WTC11 (cell line): ENCODE results near the gene SYT1. TPM values are rescaled to one million over a fixed set of nuclear protein-coding genes. Genes with fewer than 3 reads are reported as not detected.

Experiments used
- ATAC-seq: fragments of 200-7000 bp; cut with Tn5 transposase; 2 replicates; pipeline ENCODE4 v1.10.0; 2021; ENCODE audit warnings: mild to moderate bottlenecking, moderate library complexity
- CTCF ChIA-PET: fragments of 300-600 bp; sonication (Branson Sonifier 250); formaldehyde crosslinking; loops from one replicate; lab custom pipeline; 2021; ENCODE audit warnings: antibody characterized with exemption; lab: Charles Lee
- POLR2A ChIA-PET: fragments of 350-600 bp; sonication (Branson Sonifier 250); formaldehyde crosslinking; loops from one replicate; lab custom pipeline; 2021; ENCODE audit warnings: antibody characterized with exemption; lab: Charles Lee
- DNase-seq: peaks from one replicate; pipeline ENCODE4 v3.0.0; 2021; ENCODE audit warnings: low spot score
- H3K27ac Mint-ChIP-seq: 2 replicates; pipeline ENCODE4 v1.8.0; 2021; ENCODE audit warnings: mixed read lengths
- H3K27me3 Mint-ChIP-seq: 2 replicates; pipeline ENCODE4 v1.8.0; 2021; ENCODE audit warnings: low read depth, mild to moderate bottlenecking, moderate library complexity, mixed read lengths
- H3K36me3 Mint-ChIP-seq: 2 replicates; pipeline ENCODE4 v1.8.0; 2021; ENCODE audit warnings: mixed read lengths
- H3K4me1 Mint-ChIP-seq: 2 replicates; pipeline ENCODE4 v1.8.0; 2022; ENCODE audit warnings: mixed read lengths
- H3K4me3 Mint-ChIP-seq: 2 replicates; pipeline ENCODE4 v1.8.0; 2021; ENCODE audit warnings: mild to moderate bottlenecking, moderate library complexity, mixed read lengths
- H3K9me3 Mint-ChIP-seq: 2 replicates; pipeline ENCODE4 v1.8.0; 2021; ENCODE audit warnings: mixed read lengths
- CBFB ChIP-seq: sonication (generic); formaldehyde crosslinking; IDR thresholded peaks from 2 replicates; pipeline ENCODE4 v1.8.1; 2022; ENCODE audit warnings: mild to moderate bottlenecking, low read depth, missing genetic modification reagents
- ELF4 ChIP-seq: sonication (generic); formaldehyde crosslinking; IDR thresholded peaks from 2 replicates; pipeline ENCODE4 v1.8.1; 2022; ENCODE audit warnings: low read depth, mild to moderate bottlenecking, moderate library complexity, missing genetic modification reagents
- ESRRA ChIP-seq: sonication (generic); formaldehyde crosslinking; IDR thresholded peaks from 2 replicates; pipeline ENCODE4 v1.8.1; 2022; ENCODE audit warnings: mild to moderate bottlenecking, missing genetic modification reagents, borderline replicate concordance
- ETV6 ChIP-seq: sonication (generic); formaldehyde crosslinking; IDR thresholded peaks from 2 replicates; pipeline ENCODE4 v1.8.1; 2022; ENCODE audit warnings: mild to moderate bottlenecking, missing genetic modification reagents
- FOXK1 ChIP-seq: sonication (generic); formaldehyde crosslinking; IDR thresholded peaks from 2 replicates; pipeline ENCODE4 v1.8.0; 2022; ENCODE audit warnings: mild to moderate bottlenecking, moderate library complexity, missing genetic modification reagents
- JUN ChIP-seq: sonication (generic); formaldehyde crosslinking; IDR thresholded peaks from 2 replicates; pipeline ENCODE4 v1.8.0; 2023; ENCODE audit warnings: mild to moderate bottlenecking, missing genetic modification reagents
- NR1H2 ChIP-seq: sonication (generic); formaldehyde crosslinking; IDR thresholded peaks from 2 replicates; pipeline ENCODE4 v1.9.0; 2021; ENCODE audit warnings: mild to moderate bottlenecking, moderate library complexity, missing genetic modification reagents
- NR2C2 ChIP-seq: sonication (generic); formaldehyde crosslinking; IDR thresholded peaks from 2 replicates; pipeline ENCODE4 v1.8.0; 2022; ENCODE audit warnings: mild to moderate bottlenecking, missing genetic modification reagents
- NR3C1 ChIP-seq: sonication (generic); formaldehyde crosslinking; conservative IDR thresholded peaks from 2 replicates; pipeline ENCODE4 v1.8.1; 2023; ENCODE audit warnings: low read depth, mild to moderate bottlenecking, missing genetic modification reagents
- OVOL2 ChIP-seq: fragments of 250-450 bp; sonication (Bioruptor Pico); IDR thresholded peaks from 2 replicates; pipeline ENCODE4 v1.9.0; 2021; ENCODE audit warnings: mild to moderate bottlenecking, borderline replicate concordance
- PRRX2 ChIP-seq: fragments of 250-450 bp; sonication (Bioruptor Pico); IDR thresholded peaks from 2 replicates; pipeline ENCODE4 v1.8.0; 2021; ENCODE audit warnings: mild to moderate bottlenecking
- RELA ChIP-seq: sonication (generic); formaldehyde crosslinking; IDR thresholded peaks from 2 replicates; pipeline ENCODE4 v1.8.1; 2022; ENCODE audit warnings: missing genetic modification reagents, mild to moderate bottlenecking, borderline replicate concordance
- SOX15 ChIP-seq: fragments of 250-450 bp; sonication (Bioruptor Pico); IDR thresholded peaks from 2 replicates; pipeline ENCODE4 v1.9.0; 2021; ENCODE audit warnings: mild to moderate bottlenecking
- TCF7 ChIP-seq: sonication (generic); formaldehyde crosslinking; IDR thresholded peaks from 2 replicates; pipeline ENCODE4 v1.8.0; 2022; ENCODE audit warnings: mild to moderate bottlenecking, low read depth, missing genetic modification reagents, moderate library complexity
- TEAD1 ChIP-seq: sonication (generic); formaldehyde crosslinking; IDR thresholded peaks from 2 replicates; pipeline ENCODE4 v1.8.0; 2022; ENCODE audit warnings: mild to moderate bottlenecking, missing genetic modification reagents
- USF2 ChIP-seq: sonication (generic); formaldehyde crosslinking; IDR thresholded peaks from 2 replicates; pipeline ENCODE4 v1.8.1; 2023; ENCODE audit warnings: mild to moderate bottlenecking, missing genetic modification reagents, moderate library complexity
- ZBTB21 ChIP-seq: sonication (generic); formaldehyde crosslinking; IDR thresholded peaks from 2 replicates; pipeline ENCODE4 v1.8.1; 2023; ENCODE audit warnings: mild to moderate bottlenecking, missing genetic modification reagents, borderline replicate concordance
- ZBTB43 ChIP-seq: sonication (generic); formaldehyde crosslinking; IDR thresholded peaks from 2 replicates; pipeline ENCODE4 v1.8.1; 2023; ENCODE audit warnings: mild to moderate bottlenecking, missing genetic modification reagents
- ZNF219 ChIP-seq: sonication (generic); formaldehyde crosslinking; IDR thresholded peaks from 2 replicates; pipeline ENCODE4 v1.8.0; 2023; ENCODE audit warnings: missing genetic modification reagents, mild to moderate bottlenecking, borderline replicate concordance
- ZNF416 ChIP-seq: fragments of 250-450 bp; sonication (Bioruptor Pico); IDR thresholded peaks from 2 replicates; pipeline ENCODE4 v1.9.0; 2021; ENCODE audit warnings: mild to moderate bottlenecking, inconsistent platforms
- ZNF425 ChIP-seq: fragments of 250-450 bp; sonication (Bioruptor Pico); conservative IDR thresholded peaks from 2 replicates; pipeline ENCODE4 v1.9.0; 2021; ENCODE audit warnings: mild to moderate bottlenecking
- total RNA-seq: library from RNA; stranded (reverse); gene quantifications from 3 replicates; pipeline ENCODE4 v1.2.3, GENCODE V29; 2021
- TF ChIP-seq, protein P1 (sequence below): sonication (generic); formaldehyde crosslinking; IDR thresholded peaks from 2 replicates; pipeline ENCODE4 v1.8.1; 2023; ENCODE audit warnings: mild to moderate bottlenecking, moderate library complexity, missing genetic modification reagents
- TF ChIP-seq, protein P2 (sequence below): sonication (generic); formaldehyde crosslinking; IDR thresholded peaks from 2 replicates; pipeline ENCODE4 v1.8.1; 2022; ENCODE audit warnings: missing genetic modification reagents, borderline replicate concordance
- TF ChIP-seq, protein P3 (sequence below): sonication (generic); formaldehyde crosslinking; conservative IDR thresholded peaks from 2 replicates; pipeline ENCODE4 v1.8.1; 2023; ENCODE audit warnings: mild to moderate bottlenecking, low read depth, missing genetic modification reagents, moderate library complexity

The SYT1 gene
- total RNA-seq, 1 experiment from 2014 or later = 45.2 TPM

GRCh38 chr12:79063258-79063657 is 198.7 kb downstream of the SYT1 start (continued):
- TF ChIP-seq, protein P1, sequence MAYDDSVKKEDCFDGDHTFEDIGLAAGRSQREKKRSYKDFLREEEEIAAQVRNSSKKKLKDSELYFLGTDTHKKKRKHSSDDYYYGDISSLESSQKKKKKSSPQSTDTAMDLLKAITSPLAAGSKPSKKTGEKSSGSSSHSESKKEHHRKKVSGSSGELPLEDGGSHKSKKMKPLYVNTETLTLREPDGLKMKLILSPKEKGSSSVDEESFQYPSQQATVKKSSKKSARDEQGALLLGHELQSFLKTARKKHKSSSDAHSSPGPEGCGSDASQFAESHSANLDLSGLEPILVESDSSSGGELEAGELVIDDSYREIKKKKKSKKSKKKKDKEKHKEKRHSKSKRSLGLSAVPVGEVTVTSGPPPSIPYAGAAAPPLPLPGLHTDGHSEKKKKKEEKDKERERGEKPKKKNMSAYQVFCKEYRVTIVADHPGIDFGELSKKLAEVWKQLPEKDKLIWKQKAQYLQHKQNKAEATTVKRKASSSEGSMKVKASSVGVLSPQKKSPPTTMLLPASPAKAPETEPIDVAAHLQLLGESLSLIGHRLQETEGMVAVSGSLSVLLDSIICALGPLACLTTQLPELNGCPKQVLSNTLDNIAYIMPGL = no peak
- TF ChIP-seq FOXK1 (CRISPR knock-in tag) = no peak
- TF ChIP-seq ESRRA (CRISPR knock-in tag) = no peak
- TF ChIP-seq ZNF416 (CRISPR knock-in tag) = no peak
- no peak for TF ChIP-seq USF2 (CRISPR knock-in tag)

DNA sequence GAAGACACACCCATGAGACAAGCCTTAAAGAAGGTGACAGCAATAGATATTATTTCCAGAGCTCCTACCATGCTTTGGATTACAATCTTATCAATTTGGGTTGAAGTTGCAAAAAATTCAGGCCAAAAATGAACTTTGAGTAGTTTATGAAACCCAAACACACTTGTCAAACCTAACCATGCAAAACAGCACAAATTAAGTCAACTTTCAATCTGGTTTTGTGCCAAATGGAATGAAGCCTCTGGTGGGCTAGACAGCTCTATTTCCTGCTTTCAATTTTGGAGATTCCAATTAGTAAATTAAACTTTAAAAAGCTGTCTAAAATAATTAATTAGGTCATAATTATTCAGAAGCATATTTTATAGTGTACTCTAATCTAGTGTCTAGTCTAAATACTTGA is 203.4 kb downstream of the SYT1 start:
- CTCF ChIA-PET = no interaction called here
- Mint-ChIP-seq H3K27me3 (no peaks in the 10 kb centered on the region), H3K4me1 (peaks cover 19% of the 10 kb centered on the region)

GRCh38 chr12:79069009-79069408 is 204.4 kb downstream of the SYT1 start:
- no peaks in the 10 kb centered on the region for H3K9me3 Mint-ChIP-seq
- H3K27me3 Mint-ChIP-seq = no peaks in the 10 kb centered on the region
- CTCF ChIA-PET = no interaction called here
- no peak overlapping the region for H3K27ac Mint-ChIP-seq
- POLR2A ChIA-PET = no interaction called here
- ATAC-seq (no peak), DNase-seq (no peak)
- H3K4me3 Mint-ChIP-seq = no peak overlapping the region
- no peaks in the 10 kb centered on the region for H3K36me3 Mint-ChIP-seq
- H3K4me1 Mint-ChIP-seq = peaks cover 20% of the 10 kb centered on the region
- TF ChIP-seq, protein P2, sequence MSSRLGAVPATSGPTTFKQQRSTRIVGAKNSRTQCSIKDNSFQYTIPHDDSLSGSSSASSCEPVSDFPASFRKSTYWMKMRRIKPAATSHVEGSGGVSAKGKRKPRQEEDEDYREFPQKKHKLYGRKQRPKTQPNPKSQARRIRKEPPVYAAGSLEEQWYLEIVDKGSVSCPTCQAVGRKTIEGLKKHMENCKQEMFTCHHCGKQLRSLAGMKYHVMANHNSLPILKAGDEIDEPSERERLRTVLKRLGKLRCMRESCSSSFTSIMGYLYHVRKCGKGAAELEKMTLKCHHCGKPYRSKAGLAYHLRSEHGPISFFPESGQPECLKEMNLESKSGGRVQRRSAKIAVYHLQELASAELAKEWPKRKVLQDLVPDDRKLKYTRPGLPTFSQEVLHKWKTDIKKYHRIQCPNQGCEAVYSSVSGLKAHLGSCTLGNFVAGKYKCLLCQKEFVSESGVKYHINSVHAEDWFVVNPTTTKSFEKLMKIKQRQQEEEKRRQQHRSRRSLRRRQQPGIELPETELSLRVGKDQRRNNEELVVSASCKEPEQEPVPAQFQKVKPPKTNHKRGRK (CRISPR knock-in tag) = no peak
- TF ChIP-seq ETV6 (CRISPR knock-in tag) (no peak), ELF4 (CRISPR knock-in tag) (no peak), ZNF425 (CRISPR knock-in tag) (no peak), RELA (CRISPR knock-in tag) (no peak), ZBTB43 (CRISPR knock-in tag) (no peak)

More for the DNA sequence above, 203.4 kb downstream of the SYT1 start:
- H3K9me3 Mint-ChIP-seq = no peaks in the 10 kb centered on the region
- ATAC-seq (no peak), DNase-seq (no peak)
- no peaks in the 10 kb centered on the region for H3K36me3 Mint-ChIP-seq
- POLR2A ChIA-PET = no interaction called here
- no peak overlapping the region for H3K27ac Mint-ChIP-seq
- TF ChIP-seq JUN (CRISPR knock-in tag) = no peak
- no peak for TF ChIP-seq TCF7 (CRISPR knock-in tag)
- TF ChIP-seq TEAD1 (CRISPR knock-in tag) = no peak
- TF ChIP-seq ETV6 (CRISPR knock-in tag) = no peak
- TF ChIP-seq SOX15 (CRISPR knock-in tag) = no peak
- TF ChIP-seq ZBTB21 (CRISPR knock-in tag) = no peak
- no peak for TF ChIP-seq PRRX2 (CRISPR knock-in tag)
- no peak for TF ChIP-seq NR3C1 (CRISPR knock-in tag)
- TF ChIP-seq, protein P2 (CRISPR knock-in tag) = no peak
- TF ChIP-seq OVOL2 (CRISPR knock-in tag) = no peak
- TF ChIP-seq, protein P3, sequence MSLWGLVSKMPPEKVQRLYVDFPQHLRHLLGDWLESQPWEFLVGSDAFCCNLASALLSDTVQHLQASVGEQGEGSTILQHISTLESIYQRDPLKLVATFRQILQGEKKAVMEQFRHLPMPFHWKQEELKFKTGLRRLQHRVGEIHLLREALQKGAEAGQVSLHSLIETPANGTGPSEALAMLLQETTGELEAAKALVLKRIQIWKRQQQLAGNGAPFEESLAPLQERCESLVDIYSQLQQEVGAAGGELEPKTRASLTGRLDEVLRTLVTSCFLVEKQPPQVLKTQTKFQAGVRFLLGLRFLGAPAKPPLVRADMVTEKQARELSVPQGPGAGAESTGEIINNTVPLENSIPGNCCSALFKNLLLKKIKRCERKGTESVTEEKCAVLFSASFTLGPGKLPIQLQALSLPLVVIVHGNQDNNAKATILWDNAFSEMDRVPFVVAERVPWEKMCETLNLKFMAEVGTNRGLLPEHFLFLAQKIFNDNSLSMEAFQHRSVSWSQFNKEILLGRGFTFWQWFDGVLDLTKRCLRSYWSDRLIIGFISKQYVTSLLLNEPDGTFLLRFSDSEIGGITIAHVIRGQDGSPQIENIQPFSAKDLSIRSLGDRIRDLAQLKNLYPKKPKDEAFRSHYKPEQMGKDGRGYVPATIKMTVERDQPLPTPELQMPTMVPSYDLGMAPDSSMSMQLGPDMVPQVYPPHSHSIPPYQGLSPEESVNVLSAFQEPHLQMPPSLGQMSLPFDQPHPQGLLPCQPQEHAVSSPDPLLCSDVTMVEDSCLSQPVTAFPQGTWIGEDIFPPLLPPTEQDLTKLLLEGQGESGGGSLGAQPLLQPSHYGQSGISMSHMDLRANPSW (CRISPR knock-in tag) = no peak
- no peak for TF ChIP-seq CBFB (CRISPR knock-in tag)
- no peak for TF ChIP-seq NR2C2 (CRISPR knock-in tag)
- TF ChIP-seq NR1H2 = no peak
- TF ChIP-seq ZNF219 = no peak
- H3K4me3 Mint-ChIP-seq = no peak overlapping the region
